HepG2 (cell line): ENCODE measurements around the gene EIF4E1B. TPM values are rescaled to one million over a fixed set of nuclear protein-coding genes. Genes with fewer than 3 reads are reported as not detected.

Source experiments
- ARID2 ChIP-seq: sonication (generic); formaldehyde crosslinking; IDR thresholded peaks from 2 replicates; pipeline ENCODE4 v1.8.1; 2022; ENCODE audit warnings: mild to moderate bottlenecking, missing genetic modification reagents, borderline replicate concordance
- HMGA1 ChIP-seq: sonication (generic); formaldehyde crosslinking; conservative IDR thresholded peaks from 2 replicates; pipeline ENCODE4 v1.4.0; 2020; ENCODE audit warnings: missing genetic modification reagents
- MBNL3 ChIP-seq: fragments of 250-450 bp; sonication (Bioruptor Pico); conservative IDR thresholded peaks from 2 replicates; pipeline ENCODE4 v1.8.0; 2022; ENCODE audit warnings: mild to moderate bottlenecking, inconsistent platforms
- SAP130 ChIP-seq: IDR thresholded peaks from 2 replicates; pipeline ENCODE4 v1.6.1; 2016; ENCODE audit warnings: low read depth
- SATB2 ChIP-seq: sonication (generic); formaldehyde crosslinking; IDR thresholded peaks from 2 replicates; pipeline ENCODE4 v1.5.0; 2020; ENCODE audit warnings: missing genetic modification reagents
- WIZ ChIP-seq: sonication (generic); formaldehyde crosslinking; IDR thresholded peaks from 2 replicates; pipeline ENCODE4 v1.5.1; 2020; ENCODE audit warnings: mild to moderate bottlenecking, missing genetic modification reagents
- ZBTB7B ChIP-seq: sonication (generic); formaldehyde crosslinking; IDR thresholded peaks from 2 replicates; pipeline ENCODE4 v1.4.0; 2020; ENCODE audit warnings: missing genetic modification reagents
- ZNF33A ChIP-seq: sonication (generic); formaldehyde crosslinking; IDR thresholded peaks from 2 replicates; pipeline ENCODE4 v1.5.1; 2020; ENCODE audit warnings: missing genetic modification reagents, mild to moderate bottlenecking, moderate library complexity, borderline replicate concordance
- ZNF496 ChIP-seq: sonication (generic); formaldehyde crosslinking; IDR thresholded peaks from 2 replicates; pipeline ENCODE4 v1.8.1; 2023; ENCODE audit warnings: mild to moderate bottlenecking, moderate library complexity, missing genetic modification reagents; ENCODE audit not compliant: insufficient replicate concordance
- polyA plus RNA-seq, 8 experiments: library from polyadenylated mRNA; depleted of rRNA in 3 of 8; stranded (reverse) in 7 of 8; unstranded in 1 of 8; fragments of >200 nt; fragmentation: Illumina TruSeq in 4 of 8; extraction: Trizol in 4 of 8; gene quantifications; 2 replicates each; pipeline versions ENCODE4 v1.2.1 to v1.2.3, GENCODE V29; 2011 to 2016; ENCODE audit warnings: low read depth in 4 of 8, missing spikeins in 1 of 8, mixed read lengths in 1 of 8; ENCODE audit not compliant: insufficient read depth in 1 of 8
- total RNA-seq, 5 experiments: library from RNA; depleted of rRNA; stranded (reverse); fragments of >200 nt; fragmentation: Illumina TruSeq; extraction: Trizol; gene quantifications; 2 replicates each; pipeline ENCODE4 v1.2.3, GENCODE V29; 2016; ENCODE audit warnings: low read depth in 1 of 5
- TF ChIP-seq, protein P1 (sequence below): sonication (generic); formaldehyde crosslinking; IDR thresholded peaks from 2 replicates; pipeline ENCODE4 v1.4.0; 2020; ENCODE audit warnings: missing genetic modification reagents
- TF ChIP-seq, protein P2 (sequence below): sonication (generic); formaldehyde crosslinking; IDR thresholded peaks from 2 replicates; pipeline ENCODE4 v1.8.1; 2023; ENCODE audit warnings: mild to moderate bottlenecking, missing genetic modification reagents
- TF ChIP-seq, protein P3 (sequence below): sonication (generic); formaldehyde crosslinking; IDR thresholded peaks from 2 replicates; pipeline ENCODE4 v1.4.0; 2020; ENCODE audit warnings: mild to moderate bottlenecking, missing genetic modification reagents
- TF ChIP-seq, protein P4 (sequence below): sonication (generic); formaldehyde crosslinking; IDR thresholded peaks from 2 replicates; pipeline ENCODE4 v1.5.0; 2020; ENCODE audit warnings: mild to moderate bottlenecking, missing genetic modification reagents
- TF ChIP-seq, protein P5 (sequence below): sonication (generic); formaldehyde crosslinking; IDR thresholded peaks from 2 replicates; pipeline ENCODE4 v1.5.0; 2020; ENCODE audit warnings: mild to moderate bottlenecking, missing genetic modification reagents

EIF4E1B gene
- total and polyA plus RNA-seq, 2 of the 13 experiments (the other 11 are each of a cell fraction or from before 2014, with no cell fraction given), result not detected

DNA sequence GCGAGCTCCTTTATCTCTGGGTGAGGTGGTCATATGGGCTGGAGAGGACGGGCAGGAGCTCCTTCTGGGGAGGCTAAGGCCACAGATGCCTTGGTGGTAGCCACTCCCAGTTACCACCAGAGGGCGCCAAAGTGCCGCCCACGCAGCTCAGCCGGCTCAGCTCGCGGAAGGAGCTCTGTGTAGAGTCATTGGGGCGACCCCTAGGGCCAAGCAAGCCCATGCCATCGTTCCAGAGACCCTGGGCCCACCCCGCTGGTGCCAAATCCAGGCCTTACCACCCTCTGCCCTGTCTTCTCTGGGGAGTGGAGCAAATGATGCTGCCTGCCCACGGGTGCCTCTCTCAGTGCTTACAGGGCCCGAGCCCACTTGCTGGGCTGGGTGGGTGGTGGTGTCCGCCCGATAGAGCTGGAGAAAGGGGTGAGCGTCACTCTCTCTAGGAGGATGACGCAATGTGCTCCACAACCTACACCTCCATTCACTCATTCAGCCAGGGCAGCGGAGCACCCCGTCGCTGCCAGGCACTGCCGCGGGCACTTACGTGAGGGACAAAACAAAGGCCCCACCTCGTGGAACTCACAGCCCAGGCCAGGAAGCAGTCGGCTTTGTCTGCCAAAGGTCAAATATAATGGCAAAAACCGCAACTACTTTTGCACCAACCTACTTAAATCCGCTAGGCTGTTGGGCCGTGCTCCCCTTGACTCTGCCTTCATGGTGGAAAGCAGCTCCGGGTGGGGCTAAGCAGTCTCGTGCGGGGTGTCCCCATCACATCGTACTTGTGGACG lies 30.6 kb downstream of the EIF4E1B start (continued):
- TF ChIP-seq, protein P1, sequence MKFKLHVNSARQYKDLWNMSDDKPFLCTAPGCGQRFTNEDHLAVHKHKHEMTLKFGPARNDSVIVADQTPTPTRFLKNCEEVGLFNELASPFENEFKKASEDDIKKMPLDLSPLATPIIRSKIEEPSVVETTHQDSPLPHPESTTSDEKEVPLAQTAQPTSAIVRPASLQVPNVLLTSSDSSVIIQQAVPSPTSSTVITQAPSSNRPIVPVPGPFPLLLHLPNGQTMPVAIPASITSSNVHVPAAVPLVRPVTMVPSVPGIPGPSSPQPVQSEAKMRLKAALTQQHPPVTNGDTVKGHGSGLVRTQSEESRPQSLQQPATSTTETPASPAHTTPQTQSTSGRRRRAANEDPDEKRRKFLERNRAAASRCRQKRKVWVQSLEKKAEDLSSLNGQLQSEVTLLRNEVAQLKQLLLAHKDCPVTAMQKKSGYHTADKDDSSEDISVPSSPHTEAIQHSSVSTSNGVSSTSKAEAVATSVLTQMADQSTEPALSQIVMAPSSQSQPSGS (CRISPR knock-in tag), result no peak
- TF ChIP-seq, protein P2, sequence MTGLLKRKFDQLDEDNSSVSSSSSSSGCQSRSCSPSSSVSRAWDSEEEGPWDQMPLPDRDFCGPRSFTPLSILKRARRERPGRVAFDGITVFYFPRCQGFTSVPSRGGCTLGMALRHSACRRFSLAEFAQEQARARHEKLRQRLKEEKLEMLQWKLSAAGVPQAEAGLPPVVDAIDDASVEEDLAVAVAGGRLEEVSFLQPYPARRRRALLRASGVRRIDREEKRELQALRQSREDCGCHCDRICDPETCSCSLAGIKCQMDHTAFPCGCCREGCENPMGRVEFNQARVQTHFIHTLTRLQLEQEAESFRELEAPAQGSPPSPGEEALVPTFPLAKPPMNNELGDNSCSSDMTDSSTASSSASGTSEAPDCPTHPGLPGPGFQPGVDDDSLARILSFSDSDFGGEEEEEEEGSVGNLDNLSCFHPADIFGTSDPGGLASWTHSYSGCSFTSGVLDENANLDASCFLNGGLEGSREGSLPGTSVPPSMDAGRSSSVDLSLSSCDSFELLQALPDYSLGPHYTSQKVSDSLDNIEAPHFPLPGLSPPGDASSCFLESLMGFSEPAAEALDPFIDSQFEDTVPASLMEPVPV (CRISPR knock-in tag), result no peak
- TF ChIP-seq SAP130 (CRISPR knock-in tag) (no peak), WIZ (no peak), MBNL3 (CRISPR knock-in tag) (no peak), ZNF33A (CRISPR knock-in tag) (no peak), SATB2 (CRISPR knock-in tag) (no peak), HMGA1 (no peak), ZBTB7B (CRISPR knock-in tag) (peak; percentile 66; the same call in 1 of the 2 replicates), ZNF496 (CRISPR knock-in tag) (no peak), ARID2 (CRISPR knock-in tag) (no peak)
- TF ChIP-seq, protein P3, sequence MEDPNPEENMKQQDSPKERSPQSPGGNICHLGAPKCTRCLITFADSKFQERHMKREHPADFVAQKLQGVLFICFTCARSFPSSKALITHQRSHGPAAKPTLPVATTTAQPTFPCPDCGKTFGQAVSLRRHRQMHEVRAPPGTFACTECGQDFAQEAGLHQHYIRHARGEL (CRISPR knock-in tag), result peak; percentile 52; the same call in 1 of the 2 replicates
- TF ChIP-seq, protein P4, sequence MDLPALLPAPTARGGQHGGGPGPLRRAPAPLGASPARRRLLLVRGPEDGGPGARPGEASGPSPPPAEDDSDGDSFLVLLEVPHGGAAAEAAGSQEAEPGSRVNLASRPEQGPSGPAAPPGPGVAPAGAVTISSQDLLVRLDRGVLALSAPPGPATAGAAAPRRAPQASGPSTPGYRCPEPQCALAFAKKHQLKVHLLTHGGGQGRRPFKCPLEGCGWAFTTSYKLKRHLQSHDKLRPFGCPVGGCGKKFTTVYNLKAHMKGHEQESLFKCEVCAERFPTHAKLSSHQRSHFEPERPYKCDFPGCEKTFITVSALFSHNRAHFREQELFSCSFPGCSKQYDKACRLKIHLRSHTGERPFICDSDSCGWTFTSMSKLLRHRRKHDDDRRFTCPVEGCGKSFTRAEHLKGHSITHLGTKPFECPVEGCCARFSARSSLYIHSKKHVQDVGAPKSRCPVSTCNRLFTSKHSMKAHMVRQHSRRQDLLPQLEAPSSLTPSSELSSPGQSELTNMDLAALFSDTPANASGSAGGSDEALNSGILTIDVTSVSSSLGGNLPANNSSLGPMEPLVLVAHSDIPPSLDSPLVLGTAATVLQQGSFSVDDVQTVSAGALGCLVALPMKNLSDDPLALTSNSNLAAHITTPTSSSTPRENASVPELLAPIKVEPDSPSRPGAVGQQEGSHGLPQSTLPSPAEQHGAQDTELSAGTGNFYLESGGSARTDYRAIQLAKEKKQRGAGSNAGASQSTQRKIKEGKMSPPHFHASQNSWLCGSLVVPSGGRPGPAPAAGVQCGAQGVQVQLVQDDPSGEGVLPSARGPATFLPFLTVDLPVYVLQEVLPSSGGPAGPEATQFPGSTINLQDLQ (CRISPR knock-in tag), result no peak
- TF ChIP-seq, protein P5, sequence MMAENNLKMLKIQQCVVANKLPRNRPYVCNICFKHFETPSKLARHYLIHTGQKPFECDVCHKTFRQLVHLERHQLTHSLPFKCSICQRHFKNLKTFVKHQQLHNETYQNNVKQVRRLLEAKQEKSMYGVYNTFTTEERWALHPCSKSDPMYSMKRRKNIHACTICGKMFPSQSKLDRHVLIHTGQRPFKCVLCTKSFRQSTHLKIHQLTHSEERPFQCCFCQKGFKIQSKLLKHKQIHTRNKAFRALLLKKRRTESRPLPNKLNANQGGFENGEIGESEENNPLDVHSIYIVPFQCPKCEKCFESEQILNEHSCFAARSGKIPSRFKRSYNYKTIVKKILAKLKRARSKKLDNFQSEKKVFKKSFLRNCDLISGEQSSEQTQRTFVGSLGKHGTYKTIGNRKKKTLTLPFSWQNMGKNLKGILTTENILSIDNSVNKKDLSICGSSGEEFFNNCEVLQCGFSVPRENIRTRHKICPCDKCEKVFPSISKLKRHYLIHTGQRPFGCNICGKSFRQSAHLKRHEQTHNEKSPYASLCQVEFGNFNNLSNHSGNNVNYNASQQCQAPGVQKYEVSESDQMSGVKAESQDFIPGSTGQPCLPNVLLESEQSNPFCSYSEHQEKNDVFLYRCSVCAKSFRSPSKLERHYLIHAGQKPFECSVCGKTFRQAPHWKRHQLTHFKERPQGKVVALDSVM (CRISPR knock-in tag), result no peak
